H1 (cell line): ENCODE measurements around the gene TMPRSS3. TPM values are rescaled to one million over a fixed set of nuclear protein-coding genes. Genes with fewer than 3 reads are reported as not detected.

ENCODE experiments used
- GABPA ChIP-seq: IDR thresholded peaks from 2 replicates; pipeline ENCODE4 v1.6.1; 2011; ENCODE audit warnings: mild to moderate bottlenecking, low read length, moderate library complexity, borderline replicate concordance; ENCODE audit not compliant: insufficient read depth
- JUND ChIP-seq: IDR thresholded peaks from 2 replicates; pipeline ENCODE4 v1.6.1; 2011; ENCODE audit warnings: mild to moderate bottlenecking, improper control_type of control experiment, low read length
- KDM5A ChIP-seq: fragments of 200-600 bp; IDR thresholded peaks from 2 replicates; pipeline ENCODE4 v1.7.1; 2012; ENCODE audit warnings: mild to moderate bottlenecking, low read length, inconsistent platforms, mixed read lengths
- SP1 ChIP-seq: IDR thresholded peaks from 2 replicates; pipeline ENCODE4 v1.6.1; 2011; ENCODE audit warnings: low read depth, low read length
- polyA plus RNA-seq, 7 experiments: library from polyadenylated mRNA; depleted of rRNA in 3 of 7; stranded (reverse) in 5 of 7; unstranded in 2 of 7; fragments of >200 nt in 5 of 7; fragments of 200-250 nt in 2 of 7; gene quantifications; 1 replicate in 5 of 7; 2 replicates in 1 of 7; 4 replicates in 1 of 7; pipeline versions ENCODE4 v1.2.1 to v1.2.3, GENCODE V29; 2011 to 2013; ENCODE audit warnings: missing spikeins in 2 of 7, mixed read lengths in 2 of 7
- total RNA-seq: library from RNA; stranded (reverse); fragmentation: NEBNext Ultra II Directional; extraction: Animal tissue kit (Norgen Biotek cat#: 25700); gene quantifications from 2 replicates; pipeline ENCODE4 v1.2.1, GENCODE V29; 2021

Gene TMPRSS3
- total and polyA plus RNA-seq, 2 of the 8 experiments (the other 6 are each of a cell fraction or from before 2014, with no cell fraction given), result 0.38 TPM; not detected in 1

- TF ChIP-seq SP1, result no peak
- TF ChIP-seq GABPA, result no peak
- TF ChIP-seq JUND, result no peak
- no peak for TF ChIP-seq KDM5A
These were observed 20.9 kb downstream of the TMPRSS3 start (continued) for GRCh38 chr21:42374864-42375499.
